ENCODE data around the gene ASH1L.

GRCh38 chr1:155320252-155320651 lies 242.4 kb downstream of the ASH1L start:
- TF ChIP-seq CTCF (IDR thresholded peaks at IDR 0.05; ENCODE audit: poor library complexity), result no peak
- no peak for TF ChIP-seq EZH2 (IDR thresholded peaks at IDR 0.05; ENCODE audit: borderline replicate concordance)

Data from hepatocyte (in vitro differentiated cells).